Panc1 (cell line): ENCODE data around the gene MICAL2. TPM values are rescaled to one million over a fixed set of nuclear protein-coding genes. Genes with fewer than 3 reads are reported as not detected.
A peak's percentile ranks its signal among the peaks of the same experiment; 100 is the strongest.

ENCODE experiments used
- ATAC-seq: fragments of 200-7000 bp; cut with Tn5 transposase; 2 replicates; pipeline ENCODE4 v1.9.1; 2020; ENCODE audit warnings: mild to moderate bottlenecking, moderate library complexity
- BruUV-seq: library from RNA; stranded (reverse); fragments of 400-500 nt; replicated peaks from 2 replicates; lab custom pipeline; 2021; lab: Mats Ljungman, UMichigan
- CTCF ChIA-PET: fragments of 300-600 bp; sonication (Branson Sonifier 250); formaldehyde crosslinking; loops from one replicate; lab custom pipeline; 2022; ENCODE audit warnings: antibody characterized with exemption; lab: Charles Lee
- POLR2A ChIA-PET: fragments of 300-600 bp; sonication (Branson Sonifier 250); formaldehyde crosslinking; loops from one replicate; lab custom pipeline; 2022; ENCODE audit warnings: antibody characterized with exemption; lab: Charles Lee
- DNase-seq: peaks from one replicate; pipeline ENCODE4 v3.0.0-alpha.2; 2010; ENCODE audit warnings: low read depth, low spot score
- H3K27ac ChIP-seq: 2 replicates; pipeline ENCODE4 v1.5.1; 2011; ENCODE audit warnings: mild to moderate bottlenecking, low read length, inconsistent platforms
- H3K27me3 ChIP-seq: fragments of 200-500 bp; sonication (Bioruptor generic); 2 replicates; pipeline ENCODE4 v1.6.0; 2014; ENCODE audit warnings: low read length, inconsistent platforms; ENCODE audit not compliant: control insufficient read depth, insufficient read depth
- H3K36me3 ChIP-seq: fragments of 200-500 bp; sonication (Bioruptor generic); 2 replicates; pipeline ENCODE4 v1.5.1; 2014; ENCODE audit warnings: inconsistent platforms, mild to moderate bottlenecking, low read length, moderate library complexity; ENCODE audit not compliant: control insufficient read depth, insufficient read depth
- H3K4me1 ChIP-seq: 2 replicates; pipeline ENCODE4 v1.5.1; 2011; ENCODE audit warnings: inconsistent platforms, mild to moderate bottlenecking, low read length, moderate library complexity; ENCODE audit not compliant: control insufficient read depth, insufficient read depth
- H3K4me3 ChIP-seq, 2 experiments: 2 replicates each; pipeline ENCODE4 v1.5.1; 2011 to 2012; ENCODE audit warnings: low read depth in 2 of 2, low read length in 2 of 2, mild to moderate bottlenecking in 2 of 2, inconsistent platforms in 1 of 2, moderate library complexity in 1 of 2
- H3K9me3 ChIP-seq: fragments of 200-500 bp; sonication (Bioruptor generic); 2 replicates; pipeline ENCODE4 v1.5.1; 2014; ENCODE audit warnings: low read depth, mild to moderate bottlenecking, inconsistent platforms, low read length, moderate library complexity; ENCODE audit not compliant: control insufficient read depth, insufficient read depth
- POLR2AphosphoS5 ChIP-seq: IDR thresholded peaks from 2 replicates; pipeline ENCODE4 v1.6.1; 2012; ENCODE audit warnings: mild to moderate bottlenecking, low read depth, low read length, moderate library complexity
- REST ChIP-seq, 2 experiments: IDR thresholded peaks; 2 replicates each; pipeline ENCODE4 v1.6.1; 2011 to 2012; ENCODE audit warnings: low read depth in 2 of 2, control low read depth in 1 of 2, low read length in 1 of 2, mild to moderate bottlenecking in 1 of 2, moderate library complexity in 1 of 2; ENCODE audit not compliant: insufficient read depth in 1 of 2
- SIN3A ChIP-seq: IDR thresholded peaks from 2 replicates; pipeline ENCODE4 v1.6.1; 2012; ENCODE audit warnings: low read depth, mild to moderate bottlenecking, low read length, moderate library complexity, borderline replicate concordance; ENCODE audit not compliant: insufficient read depth
- TCF7L2 ChIP-seq: IDR thresholded peaks from 2 replicates; pipeline ENCODE4 v1.6.1; 2011; ENCODE audit warnings: mild to moderate bottlenecking, low read depth, low read length, inconsistent platforms
- in situ Hi-C: cut with HindIII; loops from 2 replicates; pipeline ENCODE4 v1.10.0; 2016; ENCODE audit warnings: low sequenced_read_pairs, low pct_unique_long_range_greater_than_20kb
- intact Hi-C: fragments of 100-400 bp; cut with micrococcal nuclease; formaldehyde crosslinking; loops from one replicate; pipeline ENCODE4 v1.10.0; 2022; ENCODE audit not compliant: unreplicated experiment
- total RNA-seq: library from RNA; stranded (reverse); gene quantifications from one replicate; pipeline ENCODE4 v1.2.1, GENCODE V29; 2021; ENCODE audit not compliant: unreplicated experiment
- TF ChIP-seq, protein P1 (sequence below): fragments of 450-650 bp; IDR thresholded peaks from 2 replicates; pipeline ENCODE4 v1.5.1; 2017; ENCODE audit warnings: mild to moderate bottlenecking

The MICAL2 gene
- total RNA-seq, 1 experiment from 2014 or later: 199 TPM

- peaks cover 3% of the 10 kb centered on the region for H3K36me3 ChIP-seq
Observed at GRCh38 chr11:12236744-12237101, 126.3 kb downstream of the MICAL2 start.

GRCh38 chr11:12237381-12237784 is 127.0 kb downstream of the MICAL2 start:
- intact Hi-C loops (loop anchor here (5.0 to 10.0 kb wide), 2 partner anchors 113 to 190 kb away; no protein-coding TSS in a partner anchor), in situ Hi-C loops (no loop called here)
- H3K9me3 ChIP-seq: no peaks in the 10 kb centered on the region
- peaks cover 13% of the 10 kb centered on the region for H3K4me1 ChIP-seq
- no TSS peak for BruUV-seq
- H3K27me3 ChIP-seq: no peaks in the 10 kb centered on the region
- ATAC-seq (no peak), DNase-seq (no peak)
- peaks cover 2% of the 10 kb centered on the region for H3K36me3 ChIP-seq
- ChIA-PET CTCF (no interaction called here), POLR2A (no interaction called here)
- peak overlapping the region; percentile 51; the same call in 1 of the 2 replicates for H3K27ac ChIP-seq
- H3K4me3 ChIP-seq: no peak overlapping the region
- no peak for TF ChIP-seq SIN3A
- no peak for TF ChIP-seq TCF7L2
- TF ChIP-seq, protein P1, sequence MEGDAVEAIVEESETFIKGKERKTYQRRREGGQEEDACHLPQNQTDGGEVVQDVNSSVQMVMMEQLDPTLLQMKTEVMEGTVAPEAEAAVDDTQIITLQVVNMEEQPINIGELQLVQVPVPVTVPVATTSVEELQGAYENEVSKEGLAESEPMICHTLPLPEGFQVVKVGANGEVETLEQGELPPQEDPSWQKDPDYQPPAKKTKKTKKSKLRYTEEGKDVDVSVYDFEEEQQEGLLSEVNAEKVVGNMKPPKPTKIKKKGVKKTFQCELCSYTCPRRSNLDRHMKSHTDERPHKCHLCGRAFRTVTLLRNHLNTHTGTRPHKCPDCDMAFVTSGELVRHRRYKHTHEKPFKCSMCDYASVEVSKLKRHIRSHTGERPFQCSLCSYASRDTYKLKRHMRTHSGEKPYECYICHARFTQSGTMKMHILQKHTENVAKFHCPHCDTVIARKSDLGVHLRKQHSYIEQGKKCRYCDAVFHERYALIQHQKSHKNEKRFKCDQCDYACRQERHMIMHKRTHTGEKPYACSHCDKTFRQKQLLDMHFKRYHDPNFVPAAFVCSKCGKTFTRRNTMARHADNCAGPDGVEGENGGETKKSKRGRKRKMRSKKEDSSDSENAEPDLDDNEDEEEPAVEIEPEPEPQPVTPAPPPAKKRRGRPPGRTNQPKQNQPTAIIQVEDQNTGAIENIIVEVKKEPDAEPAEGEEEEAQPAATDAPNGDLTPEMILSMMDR: no peak
- no peak for TF ChIP-seq REST (IDR thresholded peaks at IDR 0.05; ENCODE audit: insufficient read depth in 1 of 2, low read depth in 2 of 2, low read length in 1 of 2)
- no peak for TF ChIP-seq POLR2AphosphoS5

More at GRCh38 chr11:12236744-12237101, 126.3 kb downstream of the MICAL2 start:
- Histone ChIP-seq H3K27ac (peak overlapping the region; percentile 51; the same call in 1 of the 2 replicates), H3K4me1 (peaks cover 13% of the 10 kb centered on the region), H3K9me3 (no peaks in the 10 kb centered on the region), H3K27me3 (no peaks in the 10 kb centered on the region), H3K4me3 (no peak overlapping the region)
- ATAC-seq: no peak
- POLR2A ChIA-PET: no interaction called here
- CTCF ChIA-PET: interaction anchor here (0.6 kb wide), 1 partner anchor 50 kb away, joined by 3 read pairs; no protein-coding TSS in a partner anchor
- no peak for TF ChIP-seq REST (IDR thresholded peaks at IDR 0.05; ENCODE audit: insufficient read depth in 1 of 2, low read depth in 2 of 2, low read length in 1 of 2)
- TF ChIP-seq, protein P1: peak; percentile 64; the same call in 1 of the 2 replicates
- TF ChIP-seq TCF7L2: no peak
- TF ChIP-seq POLR2AphosphoS5: no peak
- no peak for TF ChIP-seq SIN3A
- in situ Hi-C loops (no loop called here), intact Hi-C loops (loop anchor here (5.0 to 10.0 kb wide), 2 partner anchors 112 to 189 kb away; no protein-coding TSS in a partner anchor)
- BruUV-seq: no TSS peak
- no peak for DNase-seq
